Right lobe of liver (tissue), 4 donors: ENCODE measurements around the gene FAM174C.

Experiments used
- CTCF ChIP-seq, 4 donors: fragments of 200-600 bp in 3 of 4; fragments of 450-650 bp in 1 of 4; IDR thresholded peaks; one replicate each; pipeline versions ENCODE4 v1.5.1 to v1.8.0; 2016 to 2022; ENCODE audit warnings: antibody characterized with exemption in 4 of 4, mild to moderate bottlenecking in 2 of 4
- POLR2A ChIP-seq: fragments of 450-650 bp; IDR thresholded peaks from one replicate; pipeline ENCODE4 v1.6.1; 2017; ENCODE audit warnings: antibody characterized with exemption, mild to moderate bottlenecking
- donor health status: DM: no; HTN: no; CAD: no.
- donor health status: DM: no; HTN: no; CAD: no.
- donor health status: DM: no; HTN: yes; CAD: no.

DNA sequence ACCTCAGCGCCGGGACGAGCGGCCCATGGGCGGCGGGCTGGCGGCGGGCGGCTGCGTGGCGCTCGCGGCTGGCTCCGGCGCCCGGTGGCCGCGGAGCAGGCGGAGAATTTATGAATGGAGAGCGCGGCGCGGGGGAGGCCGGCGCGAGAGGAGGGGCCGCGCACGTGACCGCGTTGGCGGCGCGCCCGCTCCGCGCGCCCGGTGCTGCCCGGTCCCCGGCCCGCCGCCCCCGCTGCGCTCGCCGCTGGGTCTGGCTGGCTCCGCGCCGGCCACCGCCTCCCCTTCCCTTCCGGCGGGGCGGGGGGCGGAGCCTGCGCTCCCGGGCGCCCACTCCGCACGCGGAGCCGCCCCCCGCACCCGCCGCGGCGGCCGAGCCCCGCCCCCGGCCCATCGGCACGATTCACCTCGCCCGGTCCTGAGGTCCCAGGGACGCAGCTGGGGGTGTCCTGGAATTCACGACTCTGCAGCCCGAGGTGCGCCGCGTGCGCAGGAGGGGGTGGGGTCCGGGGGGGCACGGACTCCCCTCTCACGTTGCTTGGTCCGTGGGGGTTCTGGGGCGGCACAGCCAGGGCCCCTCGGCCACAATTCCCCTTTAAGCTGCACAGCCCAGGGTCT lies 37.5 kb upstream of the FAM174C start, which contains the start of gene CBARP:
- TF ChIP-seq CTCF (IDR thresholded peaks at IDR 0.05) (no peak), POLR2A (no peak)
